GM20000 (cell line): ENCODE measurements around the gene MTG2.

Source experiments
- DNase-seq: peaks from one replicate; pipeline ENCODE4 v3.0.0; 2012; ENCODE audit warnings: low spot score
- CTCF ChIP-seq: IDR thresholded peaks from 2 replicates; pipeline ENCODE4 v1.5.1; 2012; ENCODE audit warnings: mild to moderate bottlenecking, control low read depth; ENCODE audit errors: extremely low read depth, missing control alignments

The MTG2 gene

DNA sequence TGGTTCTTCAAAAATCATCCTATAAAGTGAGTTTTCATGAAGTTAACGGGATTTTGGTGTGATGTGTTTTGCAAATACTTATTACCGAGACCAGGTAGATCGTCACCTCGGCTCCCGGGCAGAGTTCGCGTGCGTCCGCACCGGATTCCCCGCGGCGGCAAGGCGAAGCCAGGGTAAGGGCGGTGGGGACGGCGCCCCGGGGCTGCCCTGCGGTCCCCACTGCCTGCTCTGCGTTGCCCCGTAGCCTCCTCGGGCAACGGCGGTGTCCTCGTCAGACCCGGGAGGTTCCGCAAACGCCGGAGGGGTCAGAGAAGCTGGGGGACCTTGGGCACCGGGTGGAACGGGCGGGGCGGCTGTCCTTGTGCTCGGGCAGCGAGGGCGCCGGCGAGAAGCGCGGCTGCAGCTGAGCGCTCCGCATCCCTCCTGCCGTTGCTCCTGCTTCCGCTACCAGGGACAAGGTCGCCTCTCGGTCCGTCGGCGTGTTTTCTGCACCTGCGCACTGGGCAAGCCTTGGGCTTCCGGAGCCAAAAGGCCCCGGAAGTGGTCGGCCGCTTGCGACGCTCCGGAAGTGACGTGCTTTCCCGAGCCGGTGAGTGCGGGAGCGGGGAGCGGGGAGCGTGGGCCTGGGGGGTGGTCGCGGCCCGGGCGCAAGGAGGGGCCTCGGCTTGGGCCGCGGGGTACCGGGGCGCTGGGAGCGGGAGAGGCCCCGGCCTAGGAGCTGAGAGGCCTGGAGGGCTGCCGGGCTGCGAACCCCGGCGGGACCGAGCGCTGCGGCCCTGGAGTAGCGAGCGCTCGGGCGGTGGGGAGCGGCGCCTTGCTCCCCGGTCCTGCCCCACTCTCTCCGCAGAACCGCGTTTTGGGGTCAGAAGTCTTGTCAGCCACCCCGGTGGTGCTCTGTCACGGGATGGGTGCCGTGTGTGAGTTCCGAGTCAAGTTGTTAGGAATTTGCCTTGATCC, at the start of gene MTG2:
Gene MTG2, plus strand, starts transcription at position 560 of the 957 bp plus-strand sequence. CDS start 10,393 bp downstream, outside the sequence.
- peak; percentile 100 for DNase-seq
- no peak for TF ChIP-seq CTCF

DNA sequence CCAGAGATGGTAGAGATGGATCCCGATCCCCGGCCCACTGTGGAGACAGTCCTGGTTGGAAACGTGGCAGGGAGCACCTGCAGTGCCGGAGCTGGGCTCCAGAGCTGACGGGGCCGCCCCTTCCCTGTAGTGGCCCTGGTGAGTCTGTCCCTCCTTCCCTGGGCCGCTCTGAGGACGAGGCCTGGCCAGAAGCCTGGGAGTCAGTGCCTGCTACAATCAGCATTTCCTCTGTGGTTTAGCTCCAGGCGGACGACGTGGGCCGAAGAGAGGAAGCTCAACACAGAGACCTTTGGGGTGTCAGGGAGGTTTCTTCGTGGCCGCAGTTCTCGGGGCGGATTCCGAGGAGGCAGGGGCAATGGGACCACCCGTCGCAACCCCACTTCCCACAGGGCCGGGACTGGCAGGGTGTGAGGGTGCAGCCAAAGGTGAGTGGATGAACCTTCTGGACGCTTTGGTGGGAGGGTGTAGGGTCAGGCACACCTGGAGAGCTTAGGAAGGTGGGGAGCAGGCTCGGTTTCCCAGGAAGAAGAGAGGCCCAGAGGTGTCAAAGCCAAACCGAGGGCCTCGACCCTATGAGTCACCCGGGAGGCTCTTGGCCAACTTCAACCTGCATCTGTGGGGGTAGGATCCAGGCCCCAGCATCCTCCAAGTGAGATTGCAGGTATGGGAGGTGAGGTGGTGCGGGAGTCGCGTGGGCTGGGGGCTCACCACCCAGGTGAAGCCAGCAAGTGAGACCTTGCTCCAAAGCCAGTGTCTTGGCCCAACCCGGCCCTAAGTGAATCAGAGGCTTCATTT, 49.6 kb upstream of the MTG2 start:
- no peak for DNase-seq
- TF ChIP-seq CTCF = no peak

- no peak for TF ChIP-seq CTCF
Measured at GRCh38 chr20:62133864-62134263, 49.0 kb upstream of the MTG2 start.

GRCh38 chr20:62134735-62135231, 48.0 kb upstream of the MTG2 start:
- no peak for DNase-seq
- TF ChIP-seq CTCF = no peak

More at GRCh38 chr20:62133864-62134263, 49.0 kb upstream of the MTG2 start:
- DNase-seq = no peak

DNA sequence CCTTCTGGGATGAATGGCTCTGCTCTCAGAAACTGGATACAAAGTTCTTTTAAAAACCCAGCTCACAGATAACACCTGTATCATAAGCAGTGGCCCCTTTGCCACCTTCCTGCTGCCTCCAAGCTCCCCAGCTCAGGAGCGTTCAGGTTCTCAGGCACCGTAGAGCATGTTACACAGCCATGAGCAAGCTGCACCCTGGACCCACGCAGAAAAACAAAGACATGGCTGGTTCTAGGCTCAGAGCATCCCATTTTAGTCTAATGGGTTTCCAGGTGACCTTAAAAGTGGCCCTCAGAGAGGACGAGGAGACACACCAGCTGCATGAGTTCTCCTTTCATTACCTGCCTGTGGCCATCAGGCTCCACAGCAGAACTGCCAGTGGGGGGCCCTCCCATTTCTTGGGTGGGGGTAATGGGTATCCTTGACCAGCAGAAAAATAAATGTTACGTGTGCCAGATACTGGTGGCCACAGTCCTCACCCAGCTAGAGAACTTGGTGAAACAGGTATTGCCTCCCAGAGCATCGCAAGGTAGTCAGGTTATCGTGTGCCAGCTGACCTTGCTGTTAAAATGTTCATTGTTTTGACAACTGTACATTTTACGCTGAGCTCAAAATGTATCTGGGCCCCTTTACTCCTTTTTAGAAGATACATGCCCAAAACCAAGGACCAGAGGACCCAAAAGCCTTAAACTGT, 47.1 kb upstream of the MTG2 start:
- TF ChIP-seq CTCF = no peak
- no peak for DNase-seq

- DNase-seq = peak; percentile 71
- TF ChIP-seq CTCF = peak; percentile 74
Measured at GRCh38 chr20:62136283-62137091, 46.3 kb upstream of the MTG2 start.
